WTC11 (cell line): ENCODE data around the gene KRTAP20-2. TPM values are rescaled to one million over a fixed set of nuclear protein-coding genes. Genes with fewer than 3 reads are reported as not detected.
A peak's percentile ranks its signal among the peaks of the same experiment; 100 is the strongest.

ENCODE experiments used
- ATAC-seq: fragments of 200-7000 bp; cut with Tn5 transposase; 2 replicates; pipeline ENCODE4 v1.10.0; 2021; ENCODE audit warnings: mild to moderate bottlenecking, moderate library complexity
- CTCF ChIA-PET: fragments of 300-600 bp; sonication (Branson Sonifier 250); formaldehyde crosslinking; loops from one replicate; lab custom pipeline; 2021; ENCODE audit warnings: antibody characterized with exemption; lab: Charles Lee
- POLR2A ChIA-PET: fragments of 350-600 bp; sonication (Branson Sonifier 250); formaldehyde crosslinking; loops from one replicate; lab custom pipeline; 2021; ENCODE audit warnings: antibody characterized with exemption; lab: Charles Lee
- DNase-seq: peaks from one replicate; pipeline ENCODE4 v3.0.0; 2021; ENCODE audit warnings: low spot score
- H3K27ac Mint-ChIP-seq: 2 replicates; pipeline ENCODE4 v1.8.0; 2021; ENCODE audit warnings: mixed read lengths
- H3K27me3 Mint-ChIP-seq: 2 replicates; pipeline ENCODE4 v1.8.0; 2021; ENCODE audit warnings: low read depth, mild to moderate bottlenecking, moderate library complexity, mixed read lengths
- H3K36me3 Mint-ChIP-seq: 2 replicates; pipeline ENCODE4 v1.8.0; 2021; ENCODE audit warnings: mixed read lengths
- H3K4me1 Mint-ChIP-seq: 2 replicates; pipeline ENCODE4 v1.8.0; 2022; ENCODE audit warnings: mixed read lengths
- H3K4me3 Mint-ChIP-seq: 2 replicates; pipeline ENCODE4 v1.8.0; 2021; ENCODE audit warnings: mild to moderate bottlenecking, moderate library complexity, mixed read lengths
- H3K9me3 Mint-ChIP-seq: 2 replicates; pipeline ENCODE4 v1.8.0; 2021; ENCODE audit warnings: mixed read lengths
- ATF3 ChIP-seq: sonication (generic); formaldehyde crosslinking; conservative IDR thresholded peaks from 2 replicates; pipeline ENCODE4 v1.8.1; 2022; ENCODE audit warnings: mild to moderate bottlenecking, missing genetic modification reagents
- CBFB ChIP-seq: sonication (generic); formaldehyde crosslinking; IDR thresholded peaks from 2 replicates; pipeline ENCODE4 v1.8.1; 2022; ENCODE audit warnings: mild to moderate bottlenecking, low read depth, missing genetic modification reagents
- CTCF ChIP-seq: fragments of 200-600 bp; IDR thresholded peaks from 2 replicates; pipeline ENCODE4 v1.8.0; 2022; ENCODE audit warnings: antibody characterized with exemption
- E2F4 ChIP-seq: sonication (generic); formaldehyde crosslinking; IDR thresholded peaks from 2 replicates; pipeline ENCODE4 v1.8.1; 2022; ENCODE audit warnings: low read depth, mild to moderate bottlenecking, moderate library complexity, missing genetic modification reagents, borderline replicate concordance
- ELF4 ChIP-seq: sonication (generic); formaldehyde crosslinking; IDR thresholded peaks from 2 replicates; pipeline ENCODE4 v1.8.1; 2022; ENCODE audit warnings: low read depth, mild to moderate bottlenecking, moderate library complexity, missing genetic modification reagents
- ESRRA ChIP-seq: sonication (generic); formaldehyde crosslinking; IDR thresholded peaks from 2 replicates; pipeline ENCODE4 v1.8.1; 2022; ENCODE audit warnings: mild to moderate bottlenecking, missing genetic modification reagents, borderline replicate concordance
- FOXP1 ChIP-seq: sonication (generic); formaldehyde crosslinking; IDR thresholded peaks from 2 replicates; pipeline ENCODE4 v1.8.0; 2022; ENCODE audit warnings: missing genetic modification reagents, mild to moderate bottlenecking, moderate library complexity, borderline replicate concordance
- GTF2I ChIP-seq: fragments of 250-450 bp; sonication (Bioruptor Pico); conservative IDR thresholded peaks from 2 replicates; pipeline ENCODE4 v1.4.0; 2021; ENCODE audit warnings: mild to moderate bottlenecking
- HMGA2 ChIP-seq: fragments of 250-450 bp; sonication (Bioruptor Pico); IDR thresholded peaks from 2 replicates; pipeline ENCODE4 v1.4.0; 2021; ENCODE audit warnings: mild to moderate bottlenecking, moderate library complexity
- JUN ChIP-seq: sonication (generic); formaldehyde crosslinking; IDR thresholded peaks from 2 replicates; pipeline ENCODE4 v1.8.0; 2023; ENCODE audit warnings: mild to moderate bottlenecking, missing genetic modification reagents
- KAT7 ChIP-seq: sonication (generic); formaldehyde crosslinking; IDR thresholded peaks from 2 replicates; pipeline ENCODE4 v1.8.1; 2023; ENCODE audit warnings: missing genetic modification reagents, mild to moderate bottlenecking, borderline replicate concordance
- MAX ChIP-seq: sonication (generic); formaldehyde crosslinking; IDR thresholded peaks from 2 replicates; pipeline ENCODE4 v1.8.0; 2022; ENCODE audit warnings: mild to moderate bottlenecking, missing genetic modification reagents
- NFE2L1 ChIP-seq: sonication (generic); formaldehyde crosslinking; IDR thresholded peaks from 2 replicates; pipeline ENCODE4 v1.8.1; 2023; ENCODE audit warnings: missing genetic modification reagents
- NR2C2 ChIP-seq: sonication (generic); formaldehyde crosslinking; IDR thresholded peaks from 2 replicates; pipeline ENCODE4 v1.8.0; 2022; ENCODE audit warnings: mild to moderate bottlenecking, missing genetic modification reagents
- PREB ChIP-seq: sonication (generic); formaldehyde crosslinking; IDR thresholded peaks from 2 replicates; pipeline ENCODE4 v1.8.1; 2022; ENCODE audit warnings: mild to moderate bottlenecking, missing genetic modification reagents, moderate library complexity, borderline replicate concordance
- TEAD1 ChIP-seq: sonication (generic); formaldehyde crosslinking; IDR thresholded peaks from 2 replicates; pipeline ENCODE4 v1.8.0; 2022; ENCODE audit warnings: mild to moderate bottlenecking, missing genetic modification reagents
- ZNF416 ChIP-seq: fragments of 250-450 bp; sonication (Bioruptor Pico); IDR thresholded peaks from 2 replicates; pipeline ENCODE4 v1.9.0; 2021; ENCODE audit warnings: mild to moderate bottlenecking, inconsistent platforms
- ZNF512 ChIP-seq: sonication (generic); formaldehyde crosslinking; IDR thresholded peaks from 2 replicates; pipeline ENCODE4 v1.8.1; 2022; ENCODE audit warnings: missing genetic modification reagents, borderline replicate concordance
- ZSCAN18 ChIP-seq: fragments of 250-450 bp; sonication (Bioruptor Pico); IDR thresholded peaks from 2 replicates; pipeline ENCODE4 v2.1.2; 2022; ENCODE audit warnings: mild to moderate bottlenecking, moderate library complexity
- total RNA-seq: library from RNA; stranded (reverse); gene quantifications from 3 replicates; pipeline ENCODE4 v1.2.3, GENCODE V29; 2021

Gene KRTAP20-2
- total RNA-seq, 1 experiment from 2014 or later: not detected

GRCh38 chr21:30620522-30620921 lies 14.5 kb upstream of the KRTAP20-2 start, which contains the start of gene KRTAP20-4:
Gene KRTAP20-4 (plus strand): TSS chr21:30620627.
- CTCF ChIA-PET: no interaction called here
- DNase-seq: no peak
- Mint-ChIP-seq H3K9me3 (peaks cover 14% of the 10 kb centered on the region), H3K4me1 (0 out of 2 replicates have a peak, but pooled peaks cover 5% of the 10 kb centered on the region), H3K27ac (no peak within 1 kb of the TSS), H3K36me3 (peaks cover 13% of the 10 kb centered on the region), H3K27me3 (no peaks in the 10 kb centered on the region), H3K4me3 (no peak within 1 kb of the TSS)
- no peak for ATAC-seq
- POLR2A ChIA-PET: no interaction called here
- TF ChIP-seq NR2C2 (CRISPR knock-in tag) (no peak), HMGA2 (CRISPR knock-in tag) (no peak)

- Mint-ChIP-seq H3K4me1 (peaks cover 12% of the 10 kb centered on the region), H3K36me3 (peaks cover 13% of the 10 kb centered on the region), H3K4me3 (no peak overlapping the region), H3K27ac (no peak overlapping the region), H3K9me3 (peaks cover 14% of the 10 kb centered on the region), H3K27me3 (no peaks in the 10 kb centered on the region)
- DNase-seq: no peak
- ATAC-seq: no peak
- TF ChIP-seq JUN (CRISPR knock-in tag): no peak
- no peak for TF ChIP-seq TEAD1
- no peak for TF ChIP-seq CBFB (CRISPR knock-in tag)
- no peak for TF ChIP-seq CTCF
- ChIA-PET POLR2A (no interaction called here), CTCF (no interaction called here)
Observed at GRCh38 chr21:30623362-30623761, 11.6 kb upstream of the KRTAP20-2 start.

- H3K27me3 Mint-ChIP-seq: no peaks in the 10 kb centered on the region
- ATAC-seq (peak; percentile 59), DNase-seq (no peak)
- H3K4me1 Mint-ChIP-seq: peaks cover 12% of the 10 kb centered on the region
- peaks cover 13% of the 10 kb centered on the region for H3K36me3 Mint-ChIP-seq
- ChIA-PET POLR2A (no interaction called here), CTCF (no interaction called here)
- no peak for TF ChIP-seq MAX (CRISPR knock-in tag)
- no peak for TF ChIP-seq ESRRA (CRISPR knock-in tag)
- no peak for TF ChIP-seq TEAD1
- no peak for TF ChIP-seq ZNF416 (CRISPR knock-in tag)
- no peak for TF ChIP-seq ZNF512
- TF ChIP-seq ZSCAN18: no peak
- TF ChIP-seq KAT7 (CRISPR knock-in tag): no peak
- no peak for TF ChIP-seq GTF2I (CRISPR knock-in tag)
- no peak for TF ChIP-seq ELF4 (CRISPR knock-in tag)
- TF ChIP-seq ATF3 (CRISPR knock-in tag): no peak
- TF ChIP-seq FOXP1 (CRISPR knock-in tag): no peak
- no peak for TF ChIP-seq PREB (CRISPR knock-in tag)
- TF ChIP-seq NFE2L1: no peak
- TF ChIP-seq E2F4 (CRISPR knock-in tag): no peak
- H3K27ac Mint-ChIP-seq: peak overlapping the region; percentile 23; the same call in 1 of the 2 replicates
- H3K4me3 Mint-ChIP-seq: no peak overlapping the region
- H3K9me3 Mint-ChIP-seq: peaks cover 14% of the 10 kb centered on the region
Observed at GRCh38 chr21:30625449-30626165, 9.4 kb upstream of the KRTAP20-2 start.
